HG03469 (cell line): ENCODE measurements around the gene IPO11.

Source experiments
- ATAC-seq: cut with Tn5 transposase; IDR thresholded peaks from one replicate; pipeline ENCODE4 v1.9.1; 2021; ENCODE audit warnings: mild to moderate bottlenecking, moderate library complexity, moderate number of reproducible peaks; ENCODE audit not compliant: unreplicated experiment

Gene IPO11

DNA sequence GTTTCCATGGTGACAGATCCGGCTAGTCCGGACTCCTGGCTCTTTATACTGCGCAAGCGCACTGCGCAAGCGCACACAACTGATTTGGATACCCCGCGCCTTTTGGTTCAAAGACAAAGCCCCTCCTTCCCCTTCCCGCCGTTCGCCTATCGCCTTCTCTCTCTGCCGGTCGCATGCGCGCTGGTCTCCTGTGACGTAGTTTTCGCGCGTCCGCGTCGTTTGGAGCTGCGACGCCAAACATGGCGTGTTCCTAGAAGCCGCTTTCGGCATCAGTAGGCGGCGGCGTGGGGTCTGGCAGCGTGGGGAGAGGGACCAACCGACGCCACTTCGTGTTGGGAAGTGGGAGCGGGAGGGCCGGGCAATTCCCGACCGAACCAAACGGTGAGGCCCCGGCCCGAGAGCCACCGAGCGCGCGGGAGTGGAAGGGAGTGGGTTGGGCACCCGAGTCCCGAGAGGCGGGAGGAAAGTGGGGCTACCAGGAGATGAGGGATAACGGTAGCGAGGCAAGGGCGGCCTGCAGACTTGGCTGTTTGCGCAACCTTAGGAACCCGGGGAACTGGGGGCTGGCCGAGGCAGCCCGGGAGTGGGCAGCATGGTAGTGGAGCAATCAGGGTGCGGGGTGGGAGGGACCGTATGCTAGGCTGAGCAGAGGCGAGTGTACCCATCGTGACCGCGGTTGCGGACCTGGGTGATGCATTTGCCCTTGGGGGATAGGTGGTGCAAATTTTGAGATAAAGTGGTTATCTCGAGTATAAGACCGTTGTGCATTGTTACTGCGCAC, at the start of gene IPO11:
Gene IPO11 (plus strand): TSS at position 215 of the 781 bp plus-strand sequence. CDS start 24,517 bp downstream, outside the sequence.
- ATAC-seq: peak; percentile 93

DNA sequence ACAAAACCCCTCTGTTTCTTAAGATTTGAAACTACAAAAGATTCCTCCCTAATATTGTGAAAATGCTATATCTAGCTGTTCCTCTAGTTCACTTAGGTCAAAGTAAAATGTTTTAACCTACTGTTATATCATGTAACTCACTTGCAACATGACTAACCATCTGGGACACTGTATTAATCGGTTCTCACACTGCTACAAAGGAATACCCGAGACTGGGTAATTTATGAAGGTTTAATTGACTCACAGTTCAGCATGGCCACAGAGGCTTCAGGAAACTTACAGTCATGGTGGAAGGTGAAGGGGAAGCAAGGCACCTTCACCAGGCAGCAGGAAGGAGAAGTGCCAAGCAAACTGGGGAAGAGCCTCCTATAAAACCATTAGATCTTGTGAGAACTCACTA, 43.5 kb upstream of the IPO11 start:
- ATAC-seq: no peak

DNA sequence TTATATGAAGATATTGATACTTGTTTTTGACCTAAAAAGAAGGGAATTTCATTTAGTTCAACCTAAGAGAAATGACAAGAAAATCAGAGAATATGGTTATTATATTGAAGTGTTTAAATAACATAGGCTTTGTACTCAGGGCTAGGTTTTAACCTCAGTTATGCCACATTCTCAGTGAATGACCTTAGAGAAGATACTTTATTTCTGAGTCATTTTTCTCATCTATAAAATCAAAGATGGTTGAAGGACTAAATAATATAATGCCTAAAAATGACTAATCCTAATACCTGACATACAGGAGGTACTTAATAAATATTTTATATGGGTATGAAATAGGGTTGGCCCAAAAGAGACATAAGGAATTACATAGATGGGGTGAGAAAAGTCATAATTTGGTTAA, 41.2 kb upstream of the IPO11 start:
- ATAC-seq: no peak

DNA sequence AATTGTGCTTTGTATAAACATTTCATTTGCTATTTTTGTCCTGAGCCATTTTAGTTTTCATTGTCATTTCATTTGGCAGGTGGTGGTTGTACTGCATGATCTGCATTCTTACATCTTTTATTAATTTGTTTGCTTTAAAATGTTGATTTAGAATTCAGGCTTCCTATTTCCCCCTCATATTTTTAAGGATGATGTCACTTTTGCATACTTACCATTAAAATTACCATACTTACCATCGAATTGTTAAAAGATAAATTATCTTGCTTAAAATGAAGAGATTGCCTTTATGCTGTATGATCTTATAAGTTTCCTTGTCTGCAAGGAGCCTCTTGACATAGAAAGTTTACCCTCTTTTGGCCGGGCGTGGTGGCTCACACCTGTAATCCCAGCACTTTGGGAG, 40.0 kb upstream of the IPO11 start:
- ATAC-seq: no peak

GRCh38 chr5:62373382-62373781, 39.2 kb upstream of the IPO11 start:
- no peak for ATAC-seq

GRCh38 chr5:62374090-62374489, 38.5 kb upstream of the IPO11 start:
- no peak for ATAC-seq

- no peak for ATAC-seq
Measured at GRCh38 chr5:62375627-62376026, 36.9 kb upstream of the IPO11 start.

DNA sequence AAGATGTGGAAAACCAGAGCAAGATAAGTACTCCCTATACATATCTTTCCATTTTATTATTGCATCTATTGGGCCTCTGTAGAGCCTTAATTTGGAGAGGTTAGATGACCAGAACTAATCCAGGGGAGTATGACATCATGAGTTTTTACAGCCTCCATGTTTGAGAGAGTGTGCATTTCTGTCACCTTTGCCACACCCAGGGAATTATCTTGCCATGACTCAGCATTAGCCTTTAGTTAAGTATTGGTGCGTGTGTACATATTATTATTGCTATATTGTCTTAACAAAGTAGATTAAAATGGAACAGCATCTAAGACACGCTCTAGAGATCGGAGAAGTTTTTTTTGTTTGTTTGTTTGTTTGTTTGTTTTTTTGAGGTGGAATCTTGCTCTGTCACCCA, 36.5 kb upstream of the IPO11 start:
- no peak for ATAC-seq

DNA sequence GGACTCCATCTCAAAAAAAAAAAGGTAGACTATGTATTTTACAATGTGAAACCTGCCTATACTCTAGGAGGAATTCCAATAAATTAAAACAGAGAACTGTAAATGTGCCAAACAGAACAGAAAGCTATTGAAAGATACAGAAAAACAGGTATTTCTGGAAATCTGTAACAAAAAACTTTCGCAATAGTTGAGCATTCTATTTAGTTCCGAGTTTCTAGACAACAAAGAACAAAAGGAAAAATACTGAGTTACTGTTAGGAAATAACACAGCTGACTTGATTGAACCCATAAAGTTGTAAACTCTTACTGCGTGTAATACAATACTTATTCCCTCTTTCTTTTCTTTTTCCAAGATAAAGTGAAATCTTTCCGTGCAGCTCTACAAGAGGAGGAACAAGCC, 27.4 kb upstream of the IPO11 start:
- ATAC-seq: no peak

DNA sequence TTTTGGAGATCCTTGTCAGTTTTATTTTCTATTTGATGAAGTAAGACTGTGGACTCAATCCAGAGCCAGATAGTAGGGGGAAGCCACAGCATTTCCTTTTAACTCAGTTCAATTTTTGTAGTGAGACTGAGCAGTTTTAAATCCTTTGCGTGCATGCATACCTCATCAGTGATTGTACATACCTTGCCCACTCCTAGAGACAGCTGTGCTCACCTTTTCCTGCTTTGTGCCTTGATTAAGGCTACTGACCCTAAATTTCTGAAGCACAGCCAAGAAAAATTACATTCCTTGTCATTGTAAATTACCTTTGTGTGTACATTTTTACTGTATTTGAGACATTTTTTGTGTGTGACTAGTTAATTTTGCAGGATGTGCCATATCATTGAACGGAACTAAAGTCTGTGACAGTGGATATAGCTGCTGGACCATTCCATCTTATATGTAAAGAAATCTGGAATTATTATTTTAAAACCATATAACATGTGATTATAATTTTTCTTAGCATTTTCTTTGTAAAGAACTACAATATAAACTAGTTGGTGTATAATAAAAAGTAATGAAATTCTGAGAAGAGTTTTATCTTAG, 26.7 kb upstream of the IPO11 start:
- ATAC-seq: no peak

DNA sequence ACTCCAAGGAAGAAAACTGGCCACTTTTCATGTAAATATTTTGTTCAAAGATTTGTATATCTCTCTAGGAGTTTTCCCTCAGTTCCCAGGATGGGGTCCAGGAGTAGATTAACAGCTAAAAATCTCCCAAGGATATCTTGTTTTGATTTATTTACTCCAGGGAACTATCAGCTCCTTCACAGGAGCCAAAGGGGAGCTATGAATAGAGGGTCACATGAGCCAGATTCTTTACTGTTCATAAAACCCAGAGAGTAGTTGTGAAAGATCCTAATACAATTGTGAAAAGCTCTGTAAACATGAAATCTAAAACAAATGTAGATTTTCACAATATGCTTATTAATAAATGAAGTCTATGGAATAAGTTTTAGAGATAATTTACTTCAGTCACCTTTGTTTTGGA, 25.7 kb upstream of the IPO11 start:
- ATAC-seq: no peak

DNA sequence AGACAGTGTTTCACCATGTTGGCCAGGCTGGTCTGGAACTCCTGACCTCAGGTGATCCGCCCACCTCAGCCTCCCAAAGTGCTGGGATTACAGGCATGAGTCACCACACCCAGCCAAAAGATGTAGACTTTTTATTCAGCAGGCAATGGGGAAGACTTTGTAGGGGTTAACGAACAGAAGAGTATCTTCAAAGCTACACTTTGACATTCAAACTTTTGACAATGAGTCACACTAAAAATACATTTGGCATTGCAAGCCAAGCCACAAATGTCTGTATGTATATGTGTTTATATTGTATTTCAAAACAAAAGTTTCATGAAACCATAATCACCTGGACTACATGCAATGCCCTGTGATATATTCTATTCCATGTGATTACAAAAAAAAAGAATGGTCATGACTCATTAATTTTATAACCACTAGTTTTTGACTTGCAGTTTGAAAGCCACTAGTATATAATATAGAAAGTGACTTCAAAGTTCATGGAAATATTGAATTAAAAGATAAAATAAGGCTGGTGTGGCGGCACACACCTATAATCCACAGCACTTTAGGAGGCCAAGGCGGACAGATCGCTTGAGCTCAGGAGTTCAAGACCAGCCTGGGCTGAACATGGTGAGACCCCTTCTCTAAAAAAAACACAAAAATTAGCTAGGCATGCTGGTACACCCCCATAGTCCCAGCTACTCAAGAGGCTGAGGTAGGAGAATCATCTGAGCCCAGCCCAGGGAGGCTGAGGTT, 17.2 kb upstream of the IPO11 start:
- ATAC-seq: no peak

- ATAC-seq: peak; percentile 93
Measured at GRCh38 chr5:62403411-62404250, 8.9 kb upstream of the IPO11 start, which contains the start of gene DIMT1. Gene DIMT1 (minus strand): TSS chr5:62403905. CDS start chr5:62403772, 133 bp downstream.

DNA sequence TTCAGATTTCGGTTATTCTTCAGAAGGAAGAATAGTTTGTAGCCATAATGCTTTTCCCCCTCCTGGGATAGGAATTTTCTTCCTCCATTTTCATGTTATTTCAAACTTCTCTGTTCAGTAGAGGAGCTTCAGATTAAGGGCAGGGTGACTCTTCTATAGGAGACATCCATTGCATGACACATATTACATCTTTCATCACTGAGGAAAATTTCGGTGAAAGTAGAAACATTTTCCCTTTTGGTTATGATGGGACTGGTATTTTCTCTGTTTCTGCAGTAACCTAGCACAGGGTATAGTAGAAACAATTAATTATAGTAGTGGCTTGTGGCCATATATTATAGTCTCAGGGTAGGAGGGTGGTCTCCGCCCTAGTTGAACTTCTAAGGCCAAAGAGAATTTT, 1.1 kb downstream of the IPO11 start:
- no peak for ATAC-seq

DNA sequence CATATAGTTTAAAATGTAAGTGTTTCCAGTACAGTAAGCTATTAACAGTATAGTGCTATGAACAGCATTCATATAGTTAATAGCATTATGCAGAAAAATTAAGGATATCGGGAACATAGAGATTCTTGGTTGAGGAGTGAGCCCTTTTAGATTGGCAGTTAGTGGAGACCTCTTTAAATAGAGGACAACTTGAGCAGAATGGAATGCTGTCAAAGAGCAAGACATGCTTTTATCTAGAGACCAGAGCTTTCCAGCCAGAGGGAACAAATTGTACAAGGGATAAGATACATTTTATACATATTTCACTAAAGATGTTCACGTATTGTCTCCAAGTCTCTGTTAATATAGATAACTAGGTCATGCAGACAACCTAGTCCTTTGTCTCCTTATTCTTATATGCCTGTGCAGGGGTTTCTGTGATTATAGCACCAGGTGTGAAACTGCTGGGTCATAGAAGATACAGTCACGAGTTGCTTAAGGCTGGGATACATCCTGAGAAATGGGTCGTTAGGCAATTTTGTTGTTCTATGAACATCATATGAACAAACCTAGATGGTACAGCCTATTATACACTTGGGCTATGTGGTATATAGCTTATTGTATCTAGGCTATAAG, 6.0 kb downstream of the IPO11 start:
- ATAC-seq: no peak

GRCh38 chr5:62419609-62420008, 7.0 kb downstream of the IPO11 start:
- no peak for ATAC-seq

DNA sequence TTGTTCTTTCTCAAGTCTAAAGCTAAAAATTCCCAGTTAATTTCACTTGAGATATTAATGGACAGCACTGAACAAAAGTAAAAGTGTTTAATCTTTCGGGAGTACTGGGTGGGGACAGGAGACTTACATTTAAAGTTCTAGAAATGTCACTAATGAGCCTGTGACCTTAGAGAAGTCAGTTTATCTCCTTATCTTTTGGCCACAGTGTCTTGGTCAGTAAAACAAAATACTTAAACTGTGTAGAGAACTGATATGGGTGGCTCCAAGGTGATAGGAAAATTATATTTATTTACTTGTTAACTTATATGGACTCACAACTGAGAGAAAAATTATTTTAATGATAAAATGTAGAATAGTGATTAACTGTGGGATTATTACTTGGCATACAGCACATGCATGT, 8.9 kb downstream of the IPO11 start:
- no peak for ATAC-seq

DNA sequence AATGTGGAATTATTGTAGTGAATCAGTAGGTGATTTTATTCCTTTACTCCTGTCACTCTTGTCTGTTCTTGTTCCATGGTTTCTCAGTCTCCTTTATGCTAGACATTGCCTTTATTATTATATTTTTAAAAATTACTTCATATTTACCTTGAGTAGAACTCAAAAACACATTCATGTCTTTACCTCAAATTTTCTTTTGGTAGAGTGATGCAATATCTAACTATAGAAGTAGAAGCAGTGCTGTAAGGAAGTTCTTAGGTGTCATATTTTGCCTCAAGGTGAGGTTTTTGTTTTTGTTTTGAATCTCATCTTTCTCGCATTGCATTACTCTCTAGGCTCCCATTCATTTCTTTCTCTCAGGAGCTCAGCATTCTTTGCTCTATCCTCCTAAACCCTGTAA, 12.2 kb downstream of the IPO11 start:
- no peak for ATAC-seq

GRCh38 chr5:62431735-62432620, 19.4 kb downstream of the IPO11 start:
- ATAC-seq: no peak
